GM06990 (cell line): ENCODE measurements around the gene FBLN7.

Experiments used
- DNase-seq: peaks from one replicate; pipeline ENCODE4 v3.0.0-alpha.2; 2011; ENCODE audit not compliant: insufficient read length; ENCODE audit errors: extremely low read depth
- H3K27me3 ChIP-seq: replicated peaks from 2 replicates; pipeline ENCODE4 v1.6.0; 2011; ENCODE audit warnings: low read length; ENCODE audit not compliant: control insufficient read depth, insufficient read depth
- H3K36me3 ChIP-seq: 2 replicates; pipeline ENCODE4 v1.5.1; 2011; ENCODE audit warnings: low read length; ENCODE audit not compliant: control insufficient read depth, insufficient read depth
- H3K4me3 ChIP-seq: replicated peaks from 2 replicates; pipeline ENCODE4 v1.5.1; 2011; ENCODE audit warnings: low read depth, mild to moderate bottlenecking, control low read depth, low read length
- CTCF ChIP-seq: IDR thresholded peaks from 2 replicates; pipeline ENCODE4 v1.5.1; 2011; ENCODE audit warnings: low read length, control low read depth, mild to moderate bottlenecking, inconsistent platforms; ENCODE audit not compliant: insufficient read depth, poor library complexity, severe bottlenecking

The FBLN7 gene

DNA sequence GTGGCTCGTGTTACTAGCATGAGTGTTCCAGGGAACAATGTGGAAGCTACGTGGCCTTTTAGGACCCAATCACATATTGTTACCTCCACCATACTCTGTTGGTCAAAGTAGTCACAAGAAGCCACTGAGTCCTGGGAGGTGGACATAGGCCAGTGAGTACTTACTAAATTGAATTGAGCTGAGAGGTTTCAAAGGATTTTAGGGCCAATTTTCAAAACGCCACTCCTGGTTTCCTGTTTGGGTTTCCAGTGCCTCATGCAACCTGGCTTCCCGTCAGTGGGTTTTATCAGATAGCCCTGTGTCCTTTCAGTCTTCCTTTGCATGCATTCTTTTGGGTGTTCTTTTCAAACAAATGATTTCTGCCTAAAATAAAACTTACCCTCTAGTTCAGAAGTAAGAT lies 56.3 kb downstream of the FBLN7 start:
- Histone ChIP-seq H3K4me3 (no peak overlapping the region), H3K36me3 (no peaks in the 10 kb centered on the region), H3K27me3 (no peaks in the 10 kb centered on the region)
- no peak for TF ChIP-seq CTCF
- DNase-seq, result no peak

DNA sequence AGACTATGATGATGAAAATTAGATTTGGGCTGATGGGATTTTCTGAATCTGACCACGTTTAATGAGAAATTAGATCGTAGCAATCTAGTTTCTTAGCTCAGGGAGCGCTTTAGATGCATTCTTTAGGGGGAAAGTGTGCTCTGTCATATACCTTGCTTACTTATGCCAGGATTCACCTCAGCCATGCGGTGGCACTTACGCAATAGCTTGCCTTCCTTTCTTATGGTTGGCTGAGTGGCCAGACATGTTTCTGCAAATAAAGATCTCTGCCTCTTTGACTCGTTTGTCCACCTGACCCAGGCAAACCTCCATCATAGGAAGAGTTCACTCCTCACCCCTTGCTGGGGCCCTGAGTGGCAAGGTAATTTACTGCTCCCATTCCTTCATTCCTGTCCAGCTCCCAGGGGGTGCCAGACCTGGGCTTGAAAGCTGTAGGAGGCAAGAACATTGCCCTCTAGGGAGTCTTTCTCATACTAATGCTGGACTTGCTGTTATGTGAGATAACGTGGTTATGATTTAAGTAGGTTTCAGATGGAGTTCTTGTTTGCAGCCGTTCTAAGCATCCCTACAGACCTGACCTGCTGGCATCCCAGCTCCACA lies 57.1 kb downstream of the FBLN7 start:
- TF ChIP-seq CTCF, result no peak
- no peak for DNase-seq
- Histone ChIP-seq H3K36me3 (no peaks in the 10 kb centered on the region), H3K4me3 (no peak overlapping the region), H3K27me3 (no peaks in the 10 kb centered on the region)

- no peaks in the 10 kb centered on the region for H3K27me3 ChIP-seq
- no peak for TF ChIP-seq CTCF
- H3K36me3 ChIP-seq, result no peaks in the 10 kb centered on the region
- DNase-seq, result no peak
- H3K4me3 ChIP-seq, result no peak overlapping the region
These were observed 57.8 kb downstream of the FBLN7 start for GRCh38 chr2:112195950-112196349.

GRCh38 chr2:112197868-112198267 lies 59.7 kb downstream of the FBLN7 start:
- no peak for TF ChIP-seq CTCF
- DNase-seq, result no peak
- Histone ChIP-seq H3K36me3 (no peaks in the 10 kb centered on the region), H3K4me3 (no peak overlapping the region), H3K27me3 (no peaks in the 10 kb centered on the region)

DNA sequence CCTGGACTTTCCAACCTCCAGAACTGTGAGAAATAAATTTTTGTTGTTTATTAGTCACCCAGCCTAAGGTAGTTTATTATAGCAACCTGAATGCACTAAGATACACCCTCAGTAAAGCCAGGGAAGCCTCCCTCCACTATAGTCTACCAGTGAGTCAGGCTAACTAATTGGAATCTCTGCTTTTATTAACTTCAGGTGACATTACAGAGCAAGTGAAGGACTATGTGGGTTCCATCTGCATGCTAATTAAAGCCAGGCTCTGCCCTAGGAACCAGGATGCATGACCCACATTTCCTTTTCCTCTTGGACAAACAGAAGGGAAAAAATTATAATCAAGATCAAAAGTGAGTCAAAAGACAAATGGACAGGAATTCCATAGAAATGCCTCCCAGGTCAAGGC lies 60.6 kb downstream of the FBLN7 start:
- DNase-seq, result no peak
- Histone ChIP-seq H3K4me3 (no peak overlapping the region), H3K36me3 (no peaks in the 10 kb centered on the region), H3K27me3 (no peaks in the 10 kb centered on the region)
- no peak for TF ChIP-seq CTCF

DNA sequence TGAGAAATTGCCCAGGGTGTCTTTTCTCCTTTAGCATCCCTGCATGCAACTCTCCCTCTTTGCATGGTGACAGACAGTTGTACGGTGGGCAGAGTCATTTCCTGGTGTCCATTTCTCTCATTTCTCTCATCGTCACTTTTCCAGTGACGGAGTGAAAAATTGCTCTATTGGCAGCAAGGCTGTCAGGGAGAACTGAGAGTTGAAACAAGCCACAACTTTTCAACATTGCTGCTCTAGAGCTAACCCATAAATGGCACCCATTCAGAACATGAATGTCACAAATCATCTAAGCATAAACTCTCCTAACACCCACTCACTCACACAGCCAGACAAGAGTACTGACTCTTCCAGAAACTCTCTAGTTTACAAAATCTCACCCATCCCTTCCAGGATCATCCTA lies 61.0 kb downstream of the FBLN7 start:
- Histone ChIP-seq H3K27me3 (no peaks in the 10 kb centered on the region), H3K36me3 (no peaks in the 10 kb centered on the region), H3K4me3 (no peak overlapping the region)
- TF ChIP-seq CTCF, result no peak
- DNase-seq, result no peak
